Stimulated activated naive CD8-positive, alpha-beta T cell treated with anti-CD3 and anti-CD28 coated beads, Interleukin-15, Interleukin-2, amounts not matched to agents 100 ng/mL and 50 ng/mL, for 24 hours (primary cell): Measurements from ENCODE around the gene SHISA8.

Experiments used
- H3K27ac Mint-ChIP-seq: one replicate; pipeline ENCODE4 v1.8.0; 2021; ENCODE audit warnings: mild to moderate bottlenecking, mixed read lengths
- H3K27me3 Mint-ChIP-seq: one replicate; pipeline ENCODE4 v1.8.0; 2021; ENCODE audit warnings: mixed read lengths
- H3K36me3 Mint-ChIP-seq: one replicate; pipeline ENCODE4 v1.8.0; 2021; ENCODE audit warnings: low read depth, mixed read lengths
- H3K4me1 Mint-ChIP-seq: one replicate; pipeline ENCODE4 v1.8.0; 2021; ENCODE audit warnings: low read depth, mixed read lengths
- H3K4me3 Mint-ChIP-seq: one replicate; pipeline ENCODE4 v1.8.0; 2021; ENCODE audit warnings: mild to moderate bottlenecking, mixed read lengths
- H3K9me3 Mint-ChIP-seq: one replicate; pipeline ENCODE4 v1.8.0; 2021; ENCODE audit warnings: mixed read lengths

The SHISA8 gene

DNA sequence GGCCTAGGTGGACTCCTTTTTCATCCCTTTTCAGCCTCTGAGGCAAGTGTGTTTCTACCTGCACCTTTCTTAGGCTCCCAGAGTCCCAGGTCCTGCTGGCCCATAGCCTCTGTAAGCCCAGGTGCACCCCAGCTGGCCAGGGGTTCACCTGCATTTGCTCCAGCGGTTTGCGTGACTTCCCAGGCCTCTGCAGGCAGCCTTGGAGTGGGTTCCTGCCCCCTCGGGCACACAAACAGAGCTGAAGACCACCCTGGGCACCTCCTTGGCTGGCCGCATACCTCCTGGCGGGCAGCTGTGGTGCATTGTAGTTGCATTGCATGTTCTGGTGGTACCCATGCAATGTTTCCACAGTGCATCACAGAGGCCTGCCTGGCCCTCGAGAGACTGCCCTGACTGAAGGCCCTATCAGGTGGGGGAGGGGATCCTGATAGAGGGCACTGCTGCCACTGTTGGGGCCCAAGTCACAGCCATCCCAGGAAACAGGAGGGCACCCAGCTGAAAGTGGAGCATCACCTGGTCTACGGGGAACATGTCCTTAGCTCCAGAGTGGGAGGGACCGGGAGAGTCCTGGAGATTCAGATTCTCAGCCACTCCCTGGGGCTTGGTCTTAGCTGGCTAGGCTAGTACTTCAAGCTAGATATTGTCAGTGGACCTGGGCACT, 14.1 kb downstream of the SHISA8 start:
- no peaks in the 10 kb centered on the region for H3K27me3 Mint-ChIP-seq
- no peaks in the 10 kb centered on the region for H3K4me1 Mint-ChIP-seq
- no peak overlapping the region for H3K4me3 Mint-ChIP-seq
- H3K27ac Mint-ChIP-seq: no peak overlapping the region
- H3K9me3 Mint-ChIP-seq: no peaks in the 10 kb centered on the region
- H3K36me3 Mint-ChIP-seq: peaks cover 44% of the 10 kb centered on the region

DNA sequence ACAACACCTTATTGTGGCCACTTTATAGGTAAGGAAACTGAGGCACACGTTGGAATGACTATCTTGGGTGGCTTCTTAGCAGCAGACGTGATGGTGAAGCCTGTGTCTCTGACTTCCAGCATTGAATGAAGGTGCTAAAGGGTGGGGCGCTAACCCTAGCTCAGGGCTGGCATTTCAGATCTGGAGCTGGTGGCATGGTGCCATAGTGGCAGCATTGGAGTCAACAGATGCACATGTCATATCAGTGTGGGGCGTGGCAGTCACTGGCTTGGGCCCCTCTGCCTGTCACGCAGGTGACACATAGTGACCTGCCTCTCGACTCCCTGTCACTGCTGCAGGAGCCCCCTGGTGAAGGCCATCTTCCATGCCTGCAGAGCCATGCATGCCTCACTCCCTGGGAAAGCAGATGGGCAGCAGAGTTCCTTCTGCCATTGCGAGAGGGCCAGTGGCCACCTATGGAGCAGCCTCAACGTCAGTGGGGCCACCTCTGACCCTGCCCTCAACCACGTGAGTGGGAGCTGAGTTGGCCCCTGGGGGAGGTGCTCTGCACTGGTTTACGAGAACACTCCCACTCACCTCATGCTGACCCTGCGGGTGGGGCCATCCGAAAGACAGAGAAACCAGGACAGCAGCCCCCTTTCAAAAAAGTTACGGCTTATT, 14.8 kb downstream of the SHISA8 start:
- Mint-ChIP-seq H3K4me3 (no peak overlapping the region), H3K9me3 (no peaks in the 10 kb centered on the region), H3K4me1 (no peaks in the 10 kb centered on the region), H3K27ac (no peak overlapping the region), H3K27me3 (no peaks in the 10 kb centered on the region), H3K36me3 (peaks cover 40% of the 10 kb centered on the region)

DNA sequence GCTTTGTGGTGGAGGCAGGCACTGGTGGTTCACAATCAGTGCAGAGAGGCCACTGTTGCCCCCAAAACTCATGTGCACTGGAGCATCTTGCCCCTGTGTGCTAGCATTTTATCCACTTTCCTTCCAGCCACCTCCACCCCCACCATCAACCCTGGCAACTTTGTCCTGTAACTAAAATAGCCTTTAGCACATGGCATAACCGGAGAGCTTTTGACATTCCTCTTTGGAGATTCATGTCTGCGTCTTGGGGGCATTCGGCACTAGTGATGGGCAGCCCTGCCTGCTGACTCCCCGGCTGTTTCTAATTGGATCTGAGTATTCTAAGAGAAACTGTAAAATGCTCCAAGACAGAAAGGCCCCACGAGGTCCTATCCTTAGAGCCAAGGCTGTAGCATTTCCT, 15.8 kb downstream of the SHISA8 start:
- Mint-ChIP-seq H3K4me3 (no peak overlapping the region), H3K27me3 (no peaks in the 10 kb centered on the region), H3K9me3 (no peaks in the 10 kb centered on the region), H3K4me1 (no peaks in the 10 kb centered on the region), H3K27ac (no peak overlapping the region), H3K36me3 (peaks cover 40% of the 10 kb centered on the region)

DNA sequence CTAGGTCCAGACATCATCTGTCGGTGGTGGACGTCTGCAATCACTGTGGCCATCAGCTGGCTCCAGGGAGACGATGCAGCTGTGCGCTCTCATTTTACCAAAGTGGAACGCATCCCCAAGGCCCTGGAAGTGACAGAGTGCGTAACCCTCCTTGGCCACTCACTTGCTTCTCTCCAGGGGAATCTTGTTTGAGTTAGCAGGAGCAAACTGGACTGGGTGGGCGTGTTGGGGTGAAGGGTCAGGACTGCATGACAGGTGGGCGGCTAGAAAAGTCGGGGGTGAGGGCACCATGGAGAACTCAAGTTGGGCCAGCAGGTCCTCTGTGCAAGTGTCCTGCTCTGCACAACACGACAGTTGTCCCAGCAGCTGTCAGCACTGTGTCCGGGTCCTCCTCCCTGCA, 16.2 kb downstream of the SHISA8 start:
- H3K27ac Mint-ChIP-seq: no peak overlapping the region
- H3K36me3 Mint-ChIP-seq: peaks cover 40% of the 10 kb centered on the region
- H3K4me1 Mint-ChIP-seq: no peaks in the 10 kb centered on the region
- no peaks in the 10 kb centered on the region for H3K9me3 Mint-ChIP-seq
- H3K27me3 Mint-ChIP-seq: no peaks in the 10 kb centered on the region
- no peak overlapping the region for H3K4me3 Mint-ChIP-seq

DNA sequence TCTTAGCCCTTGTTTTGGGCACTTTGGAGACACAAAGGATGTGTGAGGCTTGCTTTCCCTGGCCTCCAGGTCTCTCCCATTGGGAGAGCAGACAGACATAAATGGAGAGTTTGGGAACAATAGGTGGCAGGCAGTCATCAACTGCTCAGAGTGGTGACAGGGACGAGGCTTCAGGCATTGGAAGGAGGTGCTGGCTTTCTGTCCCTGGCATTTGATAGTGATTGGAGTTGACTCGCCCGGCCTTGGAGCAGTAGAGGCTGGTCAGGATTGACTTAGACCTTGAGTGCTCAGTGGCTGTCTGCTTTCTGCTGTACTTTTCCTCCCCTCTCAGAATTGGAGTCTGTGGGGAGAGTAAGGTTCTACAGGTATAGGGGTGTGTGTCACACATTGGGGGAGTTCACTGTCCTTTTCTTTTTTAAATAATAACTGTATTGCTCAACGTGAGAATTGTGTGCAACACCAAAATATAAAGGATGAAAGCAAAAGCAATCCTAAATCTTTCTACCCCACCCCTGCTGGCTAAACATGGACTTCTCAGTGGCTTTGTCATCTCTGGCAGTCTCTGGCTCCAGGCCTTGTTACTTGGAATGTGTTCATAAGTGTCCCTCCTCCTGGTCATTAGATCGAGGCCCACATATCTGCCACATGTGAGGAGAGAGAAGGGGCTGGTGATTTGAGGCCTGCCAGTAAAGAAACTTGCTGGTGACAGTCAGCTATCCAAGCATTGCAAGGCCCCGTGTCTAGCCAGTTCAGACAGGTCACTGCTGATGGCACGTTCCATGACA, 21.1 kb downstream of the SHISA8 start:
- Mint-ChIP-seq H3K4me1 (no peaks in the 10 kb centered on the region), H3K27ac (no peak overlapping the region), H3K36me3 (peaks cover 39% of the 10 kb centered on the region), H3K4me3 (no peak overlapping the region), H3K27me3 (no peaks in the 10 kb centered on the region), H3K9me3 (no peaks in the 10 kb centered on the region)

DNA sequence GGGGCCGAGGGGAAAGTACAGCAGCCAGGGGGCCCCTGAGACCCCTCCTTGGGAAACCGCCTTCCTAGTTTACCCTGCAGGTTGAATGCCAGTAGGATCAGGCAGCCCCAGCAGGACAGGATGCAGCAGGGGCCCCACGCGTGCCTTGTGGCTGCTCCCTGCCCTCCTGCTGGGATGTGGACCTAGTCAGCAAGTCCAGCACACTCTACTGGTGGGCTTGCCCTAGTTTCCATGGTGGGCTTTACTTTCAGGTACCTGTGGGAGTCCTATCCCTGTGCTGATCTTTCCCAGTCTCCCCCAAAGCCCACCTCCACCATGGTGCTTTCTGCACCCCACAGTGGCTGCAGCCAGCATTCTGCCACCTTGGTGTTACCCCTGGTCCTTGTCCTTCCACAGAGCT, 22.2 kb downstream of the SHISA8 start:
- Mint-ChIP-seq H3K36me3 (peaks cover 42% of the 10 kb centered on the region), H3K27me3 (no peaks in the 10 kb centered on the region), H3K4me1 (no peaks in the 10 kb centered on the region), H3K27ac (no peak overlapping the region), H3K4me3 (no peak overlapping the region), H3K9me3 (no peaks in the 10 kb centered on the region)

DNA sequence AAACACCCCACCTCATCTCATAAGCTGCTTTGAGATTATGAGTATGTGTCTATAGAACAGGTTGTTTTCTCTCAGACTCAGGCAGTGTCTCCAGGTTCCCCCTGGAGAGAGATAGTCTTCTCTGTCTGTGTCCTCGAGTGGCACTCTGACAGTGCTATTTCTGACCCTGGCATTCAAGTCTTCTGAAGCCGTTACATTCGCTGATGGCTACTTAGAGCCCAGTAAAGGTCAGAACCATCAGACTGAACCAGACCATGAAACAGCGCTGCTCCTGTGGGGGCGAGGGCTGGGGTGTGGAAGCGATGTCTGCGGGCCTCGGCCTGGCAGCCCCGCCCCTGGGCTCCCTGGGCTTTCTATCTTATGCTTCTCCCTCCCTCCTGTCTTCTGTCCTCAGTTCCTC, 23.5 kb downstream of the SHISA8 start:
- no peaks in the 10 kb centered on the region for H3K4me1 Mint-ChIP-seq
- H3K9me3 Mint-ChIP-seq: no peaks in the 10 kb centered on the region
- H3K27ac Mint-ChIP-seq: no peak overlapping the region
- H3K36me3 Mint-ChIP-seq: peaks cover 48% of the 10 kb centered on the region
- H3K4me3 Mint-ChIP-seq: no peak overlapping the region
- no peaks in the 10 kb centered on the region for H3K27me3 Mint-ChIP-seq

DNA sequence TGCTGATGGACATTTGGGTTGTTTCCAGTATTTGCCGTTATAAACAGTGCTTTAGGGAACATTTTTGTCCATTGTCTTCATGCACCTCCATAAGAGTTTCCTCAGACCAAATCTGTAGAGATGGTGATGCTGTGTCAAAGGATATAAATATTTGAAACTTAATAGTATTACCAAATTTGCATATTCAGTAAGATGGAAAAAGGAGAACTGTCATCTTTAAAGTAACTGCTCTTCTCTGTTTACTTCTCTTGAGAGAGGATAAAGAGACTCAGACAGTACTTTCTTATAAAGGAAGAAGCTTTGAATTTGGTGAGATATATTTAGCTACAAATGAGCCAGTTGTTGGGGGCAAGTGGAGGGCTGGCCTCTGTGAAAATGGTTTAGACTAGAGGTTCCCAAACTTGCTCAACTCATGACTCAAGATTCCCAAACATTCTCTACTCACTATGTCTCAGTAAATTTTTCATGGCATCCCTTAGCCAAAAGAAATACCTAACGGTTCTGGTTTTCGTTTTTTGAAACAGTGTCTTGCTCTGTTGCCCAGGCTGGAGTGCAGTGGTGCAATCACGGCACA, 26.2 kb downstream of the SHISA8 start:
- H3K36me3 Mint-ChIP-seq: peaks cover 64% of the 10 kb centered on the region
- H3K27me3 Mint-ChIP-seq: no peaks in the 10 kb centered on the region
- no peak overlapping the region for H3K4me3 Mint-ChIP-seq
- H3K4me1 Mint-ChIP-seq: no peaks in the 10 kb centered on the region
- no peak overlapping the region for H3K27ac Mint-ChIP-seq
- no peaks in the 10 kb centered on the region for H3K9me3 Mint-ChIP-seq

DNA sequence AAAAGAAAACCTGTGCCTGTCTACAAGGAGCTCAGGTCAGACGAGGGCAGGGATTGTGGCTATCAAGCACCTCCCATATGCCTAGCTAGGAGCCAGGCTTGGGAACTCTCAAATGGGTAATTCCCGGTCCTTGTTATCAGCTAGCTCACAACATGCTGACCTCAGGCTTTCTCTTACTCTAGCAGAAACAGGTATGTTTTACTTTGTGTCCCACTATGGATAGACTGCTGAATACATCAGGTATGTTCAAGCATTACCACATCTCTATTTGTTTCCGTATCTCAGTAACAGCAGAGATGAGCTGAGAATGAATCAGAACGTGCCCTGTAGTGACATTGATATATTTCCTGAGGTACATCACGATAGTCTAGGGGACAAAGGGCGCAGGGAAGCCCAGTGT, 29.4 kb downstream of the SHISA8 start:
- H3K27me3 Mint-ChIP-seq: no peaks in the 10 kb centered on the region
- no peaks in the 10 kb centered on the region for H3K9me3 Mint-ChIP-seq
- no peak overlapping the region for H3K27ac Mint-ChIP-seq
- no peaks in the 10 kb centered on the region for H3K4me1 Mint-ChIP-seq
- H3K4me3 Mint-ChIP-seq: no peak overlapping the region
- H3K36me3 Mint-ChIP-seq: peaks cover 76% of the 10 kb centered on the region

DNA sequence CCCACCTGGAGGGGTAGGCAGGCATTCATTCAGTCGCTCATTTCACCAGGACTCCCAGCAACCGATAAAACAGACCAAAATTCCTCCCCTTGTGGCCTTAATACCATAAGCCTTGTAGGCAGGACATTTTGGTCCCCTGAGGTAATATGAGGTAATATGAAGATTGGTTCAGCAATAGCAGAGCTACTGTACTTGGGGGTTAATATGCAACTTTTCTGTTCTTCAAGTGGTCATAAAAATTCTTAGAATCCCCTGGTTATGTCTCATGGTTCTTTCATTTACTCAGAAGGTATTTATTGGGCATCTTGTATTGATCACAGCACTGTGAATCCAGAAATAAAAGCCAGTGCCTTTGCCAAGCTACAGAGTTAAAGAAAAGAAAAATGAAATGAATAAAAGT, 29.8 kb downstream of the SHISA8 start:
- no peaks in the 10 kb centered on the region for H3K4me1 Mint-ChIP-seq
- no peaks in the 10 kb centered on the region for H3K9me3 Mint-ChIP-seq
- H3K27me3 Mint-ChIP-seq: no peaks in the 10 kb centered on the region
- no peak overlapping the region for H3K27ac Mint-ChIP-seq
- no peak overlapping the region for H3K4me3 Mint-ChIP-seq
- H3K36me3 Mint-ChIP-seq: peaks cover 77% of the 10 kb centered on the region

DNA sequence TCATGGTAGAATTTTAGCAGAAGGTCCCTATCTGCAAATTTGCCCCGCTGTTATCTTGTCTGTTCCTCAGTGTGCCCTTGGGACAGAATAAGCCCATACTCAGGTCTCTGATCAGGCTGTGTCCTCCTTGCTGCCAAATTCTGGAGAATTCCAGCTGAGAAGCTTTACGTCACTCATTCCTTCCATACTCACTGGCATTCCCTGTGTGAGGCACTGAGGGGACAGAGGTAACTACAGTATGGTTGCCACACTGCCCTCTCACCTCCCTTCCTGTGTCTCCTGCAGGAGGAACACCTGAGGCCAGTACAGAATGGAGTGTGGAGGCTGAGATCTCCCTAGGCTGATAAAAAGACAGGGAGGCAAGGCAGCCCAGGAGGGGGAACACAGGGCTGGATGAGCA, 31.5 kb downstream of the SHISA8 start:
- no peaks in the 10 kb centered on the region for H3K9me3 Mint-ChIP-seq
- H3K27ac Mint-ChIP-seq: no peak overlapping the region
- H3K4me3 Mint-ChIP-seq: no peak overlapping the region
- H3K36me3 Mint-ChIP-seq: peaks cover 81% of the 10 kb centered on the region
- no peaks in the 10 kb centered on the region for H3K4me1 Mint-ChIP-seq
- no peaks in the 10 kb centered on the region for H3K27me3 Mint-ChIP-seq

DNA sequence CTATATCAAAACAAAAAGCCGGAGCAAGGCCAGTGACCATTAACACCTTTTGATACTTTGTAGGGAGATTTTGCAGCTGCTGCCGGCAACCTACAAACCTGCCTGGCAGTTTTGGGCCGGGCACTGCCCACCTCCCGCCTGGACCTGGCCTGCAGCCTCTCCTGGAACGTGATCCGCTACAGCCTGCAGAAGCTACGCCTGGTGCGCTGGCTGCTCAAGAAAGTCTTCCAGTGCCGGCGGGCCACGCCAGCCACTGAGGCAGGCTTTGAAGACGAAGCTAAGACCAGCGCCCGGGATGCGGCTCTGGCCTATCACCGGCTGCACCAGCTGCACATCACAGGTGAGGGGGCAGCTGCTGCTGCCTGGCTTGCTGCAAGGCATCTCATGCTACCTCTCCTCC, 34.2 kb downstream of the SHISA8 start:
- H3K9me3 Mint-ChIP-seq: no peaks in the 10 kb centered on the region
- no peaks in the 10 kb centered on the region for H3K27me3 Mint-ChIP-seq
- H3K27ac Mint-ChIP-seq: no peak overlapping the region
- H3K4me3 Mint-ChIP-seq: no peak overlapping the region
- H3K4me1 Mint-ChIP-seq: peaks cover 27% of the 10 kb centered on the region
- peaks cover 76% of the 10 kb centered on the region for H3K36me3 Mint-ChIP-seq

DNA sequence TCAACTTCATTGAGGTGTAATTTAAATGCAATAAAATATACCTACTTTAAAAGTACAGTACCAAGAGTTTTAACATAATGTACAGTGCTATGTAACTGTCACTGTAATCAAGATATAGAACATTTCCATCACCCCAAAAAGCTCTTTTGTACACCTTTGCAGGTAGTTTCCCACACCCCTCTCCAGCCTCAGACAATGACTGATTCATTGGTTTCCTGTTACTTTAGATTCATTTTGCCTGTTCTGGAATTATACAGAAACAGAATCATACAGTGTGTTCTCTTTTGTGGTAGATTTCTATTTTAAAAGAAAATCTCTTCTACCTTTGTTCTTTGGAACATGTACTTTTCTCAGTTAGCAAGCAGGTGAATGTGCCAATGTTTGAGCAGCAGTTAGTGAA, 38.2 kb downstream of the SHISA8 start:
- Mint-ChIP-seq H3K9me3 (no peaks in the 10 kb centered on the region), H3K27ac (peak overlapping the region; percentile 70), H3K36me3 (peaks cover 72% of the 10 kb centered on the region), H3K4me3 (no peak overlapping the region), H3K27me3 (no peaks in the 10 kb centered on the region), H3K4me1 (peaks cover 66% of the 10 kb centered on the region)

DNA sequence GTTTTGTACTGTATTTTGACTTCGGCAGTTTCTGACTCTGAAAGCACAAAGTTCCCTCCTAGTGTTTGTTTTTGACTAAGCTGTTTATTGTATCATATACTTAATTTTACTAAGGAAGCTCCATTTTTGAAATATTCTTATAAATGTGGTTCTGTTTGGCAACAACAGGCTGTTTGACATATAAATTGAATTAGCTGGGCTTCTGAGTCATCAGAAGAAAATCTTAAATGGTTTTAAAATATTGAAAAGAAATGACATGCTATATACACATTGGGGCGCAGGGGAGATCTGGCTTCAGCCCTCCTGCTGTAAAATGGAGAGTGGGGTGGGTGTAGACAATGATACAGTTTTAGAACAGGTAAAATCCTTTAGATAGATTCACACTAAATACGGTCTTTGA, 38.6 kb downstream of the SHISA8 start:
- Mint-ChIP-seq H3K36me3 (peaks cover 72% of the 10 kb centered on the region), H3K4me3 (peak overlapping the region; percentile 19), H3K27ac (peak overlapping the region; percentile 70)

More for the DNA sequence above, 38.6 kb downstream of the SHISA8 start:
- Mint-ChIP-seq H3K9me3 (no peaks in the 10 kb centered on the region), H3K4me1 (peaks cover 70% of the 10 kb centered on the region), H3K27me3 (no peaks in the 10 kb centered on the region)
